Omental fat pad (tissue), 4 donors: ENCODE data around the gene SGK1. TPM values are rescaled to one million over a fixed set of nuclear protein-coding genes. Genes with fewer than 3 reads are reported as not detected.

ENCODE experiments used
- ATAC-seq: fragments of 150-250 bp; one replicate; pipeline ENCODE4 v1.9.1; 2016; ENCODE audit warnings: mild to moderate bottlenecking, moderate library complexity; ENCODE audit not compliant: low FRiP score
- DNase-seq: peaks from one replicate; pipeline ENCODE4 v3.0.0-alpha.2; 2019; ENCODE audit warnings: low spot score
- total RNA-seq, 4 donors: library from RNA; depleted of rRNA; stranded (reverse); fragments of >200 nt; gene quantifications; one replicate each; pipeline ENCODE4 v1.1.0, GENCODE V29; 2016
- TF ChIP-seq, protein P1 (sequence below), 3 donors: fragments of 450-650 bp; IDR thresholded peaks; one replicate each; pipeline ENCODE4 v1.5.1; 2016 to 2017; ENCODE audit warnings: antibody characterized with exemption in 3 of 3, mild to moderate bottlenecking in 3 of 3, moderate library complexity in 2 of 3

Gene SGK1
- total RNA-seq, 4 donors from 2014 or later: 355 to 1,386 (median 540) TPM

DNA sequence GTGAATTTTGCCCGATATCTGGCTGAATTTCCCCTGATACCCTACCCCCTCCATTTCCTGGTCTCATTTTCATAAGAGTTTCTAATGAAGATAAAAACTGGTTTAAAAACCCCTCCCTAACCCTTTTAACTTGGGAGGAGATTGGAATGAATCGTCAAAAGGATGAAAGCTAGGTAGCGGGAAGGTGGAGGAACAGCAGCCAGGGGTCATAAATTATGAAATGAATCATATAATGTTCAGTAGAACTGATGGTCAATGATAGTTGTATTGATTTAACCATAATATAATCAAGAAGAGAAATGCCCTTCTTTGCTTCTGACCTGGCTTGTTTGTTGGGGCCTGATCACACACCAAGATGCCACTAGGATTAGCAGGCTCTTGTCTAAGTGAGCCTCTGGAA is 38.5 kb upstream of the SGK1 start:
- TF ChIP-seq, protein P1, sequence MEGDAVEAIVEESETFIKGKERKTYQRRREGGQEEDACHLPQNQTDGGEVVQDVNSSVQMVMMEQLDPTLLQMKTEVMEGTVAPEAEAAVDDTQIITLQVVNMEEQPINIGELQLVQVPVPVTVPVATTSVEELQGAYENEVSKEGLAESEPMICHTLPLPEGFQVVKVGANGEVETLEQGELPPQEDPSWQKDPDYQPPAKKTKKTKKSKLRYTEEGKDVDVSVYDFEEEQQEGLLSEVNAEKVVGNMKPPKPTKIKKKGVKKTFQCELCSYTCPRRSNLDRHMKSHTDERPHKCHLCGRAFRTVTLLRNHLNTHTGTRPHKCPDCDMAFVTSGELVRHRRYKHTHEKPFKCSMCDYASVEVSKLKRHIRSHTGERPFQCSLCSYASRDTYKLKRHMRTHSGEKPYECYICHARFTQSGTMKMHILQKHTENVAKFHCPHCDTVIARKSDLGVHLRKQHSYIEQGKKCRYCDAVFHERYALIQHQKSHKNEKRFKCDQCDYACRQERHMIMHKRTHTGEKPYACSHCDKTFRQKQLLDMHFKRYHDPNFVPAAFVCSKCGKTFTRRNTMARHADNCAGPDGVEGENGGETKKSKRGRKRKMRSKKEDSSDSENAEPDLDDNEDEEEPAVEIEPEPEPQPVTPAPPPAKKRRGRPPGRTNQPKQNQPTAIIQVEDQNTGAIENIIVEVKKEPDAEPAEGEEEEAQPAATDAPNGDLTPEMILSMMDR (IDR thresholded peaks at IDR 0.05): no peak
- ATAC-seq (no peak), DNase-seq (no peak)

DNA sequence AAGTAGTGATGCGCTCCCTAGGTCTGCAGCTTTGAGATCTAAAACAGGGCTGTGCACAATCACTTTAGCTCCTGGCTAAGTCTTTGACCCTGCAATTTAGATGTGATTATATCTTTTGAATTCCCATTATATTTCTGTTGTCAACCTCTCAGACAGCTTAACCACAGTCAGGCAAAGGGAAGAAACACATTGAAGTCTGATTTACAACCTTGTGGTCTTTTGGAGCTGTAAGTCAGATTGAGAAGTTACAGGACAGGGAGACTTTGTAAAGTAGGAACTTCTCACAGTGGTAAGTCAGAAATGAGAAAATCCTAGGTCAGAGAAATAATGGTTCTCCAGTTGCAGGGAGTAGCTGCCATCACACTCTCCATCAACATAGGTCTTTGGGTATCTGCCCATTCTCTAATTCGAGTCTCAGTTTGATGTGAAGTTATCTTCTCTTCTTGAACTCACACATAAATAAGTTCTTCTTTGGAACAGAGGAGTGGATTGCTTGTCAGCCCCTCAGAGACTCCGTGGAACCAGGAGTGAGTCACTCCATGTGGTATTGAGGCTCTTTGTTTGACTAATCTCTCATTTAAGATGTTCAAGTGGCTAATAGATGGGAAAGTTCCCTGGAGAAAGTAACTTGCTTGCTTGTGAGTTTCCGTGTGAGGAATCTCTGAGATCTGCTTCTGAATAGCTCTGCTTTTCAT is 35.0 kb upstream of the SGK1 start:
- TF ChIP-seq, protein P1 (IDR thresholded peaks at IDR 0.05): no peak
- no peak for ATAC-seq
- no peak for DNase-seq

DNA sequence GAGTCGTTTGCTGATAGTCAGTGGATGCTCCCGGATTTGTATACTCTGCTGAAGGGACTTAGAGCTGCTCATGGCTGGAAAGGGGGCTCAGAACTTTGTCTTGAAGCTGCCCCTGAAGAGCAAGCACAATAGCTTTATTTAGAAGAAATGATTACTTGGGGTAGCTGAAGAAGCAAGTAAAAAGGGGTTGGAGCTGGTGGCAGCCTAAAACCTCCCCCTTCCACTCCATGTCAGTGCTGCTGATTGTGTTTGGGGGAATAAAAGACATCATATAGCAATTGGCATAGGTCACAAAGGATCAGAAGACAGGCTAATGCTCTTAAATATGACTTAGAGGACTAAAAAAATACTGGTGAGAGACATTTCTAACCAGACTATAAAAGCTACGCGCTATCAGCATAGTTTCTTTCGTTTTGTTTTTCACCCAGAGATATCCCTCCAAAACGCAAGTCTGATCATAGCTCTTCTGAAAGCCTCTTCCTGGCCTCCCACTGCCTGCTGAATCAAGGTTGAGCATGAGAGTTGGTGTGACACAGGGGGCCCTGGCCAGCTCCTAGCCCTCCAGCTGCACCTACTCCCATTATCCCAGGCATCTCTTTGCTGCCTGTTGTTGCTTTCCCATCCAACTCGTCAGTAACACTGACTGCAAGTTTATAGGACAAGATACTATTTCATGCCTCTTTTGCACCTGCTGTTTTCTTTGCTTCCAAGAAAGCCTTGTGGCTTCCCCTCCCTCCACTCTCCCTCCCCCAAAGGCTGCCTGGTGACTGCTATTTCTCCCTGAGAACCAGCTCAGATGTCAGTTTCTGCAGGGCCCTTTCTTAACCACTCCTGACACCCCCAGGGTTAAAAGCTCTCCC is 33.9 kb upstream of the SGK1 start:
- DNase-seq (no peak), ATAC-seq (no peak)
- TF ChIP-seq, protein P1 (IDR thresholded peaks at IDR 0.05): no peak

DNA sequence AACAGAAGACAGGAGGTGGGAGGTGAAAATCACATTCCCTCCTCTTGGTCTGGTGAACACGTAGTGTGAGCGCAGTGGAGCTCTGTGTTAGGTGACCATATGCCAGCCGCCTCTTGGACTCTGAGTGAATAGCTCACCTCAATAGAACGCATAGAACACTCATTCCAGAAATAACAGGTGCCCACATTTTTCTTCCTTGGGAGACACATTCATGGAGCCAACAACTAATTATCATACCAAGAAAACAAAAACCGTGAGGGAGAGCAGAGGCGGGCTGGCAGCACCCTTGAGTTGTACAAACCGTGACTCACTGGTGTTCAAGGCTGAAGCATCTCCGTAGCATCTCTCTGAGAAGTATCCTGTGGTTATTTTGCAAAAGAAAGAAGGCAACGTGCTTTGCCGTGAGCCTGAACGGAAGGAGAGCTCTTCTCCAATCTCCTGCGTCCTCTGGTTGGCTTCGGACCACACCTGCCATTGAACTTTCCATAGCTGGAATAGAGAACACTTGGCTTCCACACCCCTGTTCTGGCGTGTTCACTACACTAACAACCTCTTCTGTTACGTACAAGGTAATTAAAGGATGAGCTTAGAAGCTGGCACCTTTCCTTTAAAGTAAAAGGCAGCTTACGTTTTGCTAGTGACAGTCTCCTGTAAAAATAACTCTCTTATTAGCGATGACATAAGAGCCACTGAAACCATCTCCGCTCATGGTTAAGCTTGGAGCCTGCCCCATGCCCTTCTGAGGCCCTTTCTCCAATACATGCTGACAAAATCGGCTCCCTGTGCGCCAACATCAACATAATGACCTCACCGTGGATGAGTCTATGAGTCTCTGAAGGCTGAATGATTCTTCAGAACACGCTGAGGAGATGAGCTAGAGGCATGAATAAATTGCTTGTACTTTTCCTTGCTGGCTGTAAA is 30.2 kb upstream of the SGK1 start:
- no peak for DNase-seq
- ATAC-seq: no peak

DNA sequence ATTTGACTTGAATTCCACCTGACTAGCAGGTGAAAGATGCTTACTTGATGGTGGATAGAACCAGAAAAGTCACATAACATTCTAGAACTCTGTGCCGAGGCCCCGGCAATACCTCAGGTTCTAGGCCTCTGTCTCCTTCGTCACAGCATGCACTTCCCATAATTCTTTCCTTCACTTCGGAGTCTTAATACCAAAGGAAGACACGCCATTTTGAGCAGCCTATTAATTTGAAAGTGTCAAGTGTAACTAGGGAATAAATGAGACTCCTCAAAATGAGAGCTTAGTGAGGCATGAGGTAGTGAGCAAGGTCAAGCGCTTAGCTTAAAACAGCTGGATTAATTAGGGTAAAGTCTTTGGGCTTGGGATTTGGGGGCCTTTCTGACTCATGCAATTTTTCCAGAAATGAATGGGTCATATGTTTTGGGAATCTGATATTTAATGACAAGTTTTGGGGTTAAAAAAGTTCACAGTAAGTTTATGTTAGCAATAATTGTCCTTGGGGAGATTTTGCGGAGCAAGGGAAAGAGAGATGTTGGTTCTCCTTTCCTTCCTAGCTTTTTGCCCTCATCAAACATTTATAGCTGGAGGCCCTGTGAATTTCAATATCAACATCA is 29.1 kb upstream of the SGK1 start:
- no peak for ATAC-seq
- no peak for DNase-seq

More for the DNA sequence above, 30.2 kb upstream of the SGK1 start:
- TF ChIP-seq, protein P1 (IDR thresholded peaks at IDR 0.05): no peak

DNA sequence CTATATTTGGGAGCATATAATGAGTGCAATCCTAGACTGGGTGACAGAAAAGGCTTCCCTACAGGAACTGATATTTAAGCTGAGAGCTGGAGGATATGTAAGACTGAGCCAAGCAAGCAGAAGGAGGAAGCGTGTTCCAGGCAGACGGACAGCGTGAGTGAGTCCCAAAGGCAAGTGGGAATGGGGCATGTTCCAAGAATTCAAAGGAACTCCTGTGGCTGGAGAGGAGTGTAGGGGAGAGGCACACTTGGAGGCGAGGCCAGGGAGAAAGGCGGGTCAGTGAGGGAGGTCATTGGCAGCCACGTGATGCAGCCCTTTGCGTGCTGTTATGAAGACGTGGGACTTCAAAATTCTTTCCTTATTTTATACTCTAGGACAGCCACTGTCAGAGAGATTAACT is 27.9 kb upstream of the SGK1 start:
- DNase-seq (no peak), ATAC-seq (peak; percentile 10)
- TF ChIP-seq, protein P1 (IDR thresholded peaks at IDR 0.05): no peak

More for the DNA sequence above, 29.1 kb upstream of the SGK1 start:
- TF ChIP-seq, protein P1 (IDR thresholded peaks at IDR 0.05): no peak
